ENCODE data around the gene GABRG3.

- TF ChIP-seq EZH2 (IDR thresholded peaks at IDR 0.05; ENCODE audit: borderline replicate concordance, low read depth, low read length, severe bottlenecking) = no peak
- TF ChIP-seq, protein P1, sequence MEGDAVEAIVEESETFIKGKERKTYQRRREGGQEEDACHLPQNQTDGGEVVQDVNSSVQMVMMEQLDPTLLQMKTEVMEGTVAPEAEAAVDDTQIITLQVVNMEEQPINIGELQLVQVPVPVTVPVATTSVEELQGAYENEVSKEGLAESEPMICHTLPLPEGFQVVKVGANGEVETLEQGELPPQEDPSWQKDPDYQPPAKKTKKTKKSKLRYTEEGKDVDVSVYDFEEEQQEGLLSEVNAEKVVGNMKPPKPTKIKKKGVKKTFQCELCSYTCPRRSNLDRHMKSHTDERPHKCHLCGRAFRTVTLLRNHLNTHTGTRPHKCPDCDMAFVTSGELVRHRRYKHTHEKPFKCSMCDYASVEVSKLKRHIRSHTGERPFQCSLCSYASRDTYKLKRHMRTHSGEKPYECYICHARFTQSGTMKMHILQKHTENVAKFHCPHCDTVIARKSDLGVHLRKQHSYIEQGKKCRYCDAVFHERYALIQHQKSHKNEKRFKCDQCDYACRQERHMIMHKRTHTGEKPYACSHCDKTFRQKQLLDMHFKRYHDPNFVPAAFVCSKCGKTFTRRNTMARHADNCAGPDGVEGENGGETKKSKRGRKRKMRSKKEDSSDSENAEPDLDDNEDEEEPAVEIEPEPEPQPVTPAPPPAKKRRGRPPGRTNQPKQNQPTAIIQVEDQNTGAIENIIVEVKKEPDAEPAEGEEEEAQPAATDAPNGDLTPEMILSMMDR (IDR thresholded peaks at IDR 0.05; ENCODE audit: extremely low read depth in 1 of 2, insufficient read depth in 1 of 2, low read depth in 1 of 2, low read length in 2 of 2) = no peak
These were observed 260.8 kb downstream of the GABRG3 start for GRCh38 chr15:27231811-27232210.

Data from endothelial cell of umbilical vein (primary cell).